Measurements from ENCODE around the gene SORD.
"Not testable (repeated sequence)": the region's sequence is repeated elsewhere in the genome, so short reads cannot be mapped to it uniquely, and the experiment has no call there.

DNA sequence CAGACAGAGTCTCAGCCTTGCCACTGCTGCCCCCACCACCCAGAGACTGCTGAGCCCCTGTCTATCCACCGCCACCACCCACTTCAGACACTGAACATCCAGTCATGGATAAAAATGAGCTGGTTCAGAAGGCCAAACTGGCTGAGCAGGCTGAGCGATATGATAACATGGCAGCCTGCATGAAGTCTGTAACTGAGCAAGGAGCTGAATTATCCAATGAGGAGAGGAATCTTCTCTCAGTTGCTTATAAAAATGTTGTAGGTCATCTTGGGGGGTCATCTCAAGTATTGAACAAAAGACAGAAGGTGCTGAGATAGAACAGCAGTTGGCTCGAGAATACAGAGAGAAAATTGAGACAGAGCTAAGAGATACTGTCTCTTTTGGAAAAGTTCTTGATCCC, 29.7 kb downstream of the SORD start:
- TF ChIP-seq MED1 (CRISPR knock-in tag; IDR thresholded peaks at IDR 0.05; ENCODE audit: borderline replicate concordance); JUNB (CRISPR knock-in tag; conservative IDR thresholded peaks at IDR 0.05); ZSCAN29 (IDR thresholded peaks at IDR 0.05); POLR2A (conservative IDR thresholded peaks at IDR 0.05); ETS2 (tag; IDR thresholded peaks at IDR 0.05; ENCODE audit: borderline replicate concordance, poor library complexity, severe bottlenecking); RAD21 (CRISPR knock-in tag; conservative IDR thresholded peaks at IDR 0.05 in 1 of 2, IDR thresholded peaks at IDR 0.05 in 1 of 2); JUND (IDR thresholded peaks at IDR 0.05; ENCODE audit: borderline replicate concordance, low read depth, low read length); JUND (tag; IDR thresholded peaks at IDR 0.05; ENCODE audit: borderline replicate concordance, low read depth, low read length): not testable (repeated sequence)
- TF ChIP-seq, protein P1, sequence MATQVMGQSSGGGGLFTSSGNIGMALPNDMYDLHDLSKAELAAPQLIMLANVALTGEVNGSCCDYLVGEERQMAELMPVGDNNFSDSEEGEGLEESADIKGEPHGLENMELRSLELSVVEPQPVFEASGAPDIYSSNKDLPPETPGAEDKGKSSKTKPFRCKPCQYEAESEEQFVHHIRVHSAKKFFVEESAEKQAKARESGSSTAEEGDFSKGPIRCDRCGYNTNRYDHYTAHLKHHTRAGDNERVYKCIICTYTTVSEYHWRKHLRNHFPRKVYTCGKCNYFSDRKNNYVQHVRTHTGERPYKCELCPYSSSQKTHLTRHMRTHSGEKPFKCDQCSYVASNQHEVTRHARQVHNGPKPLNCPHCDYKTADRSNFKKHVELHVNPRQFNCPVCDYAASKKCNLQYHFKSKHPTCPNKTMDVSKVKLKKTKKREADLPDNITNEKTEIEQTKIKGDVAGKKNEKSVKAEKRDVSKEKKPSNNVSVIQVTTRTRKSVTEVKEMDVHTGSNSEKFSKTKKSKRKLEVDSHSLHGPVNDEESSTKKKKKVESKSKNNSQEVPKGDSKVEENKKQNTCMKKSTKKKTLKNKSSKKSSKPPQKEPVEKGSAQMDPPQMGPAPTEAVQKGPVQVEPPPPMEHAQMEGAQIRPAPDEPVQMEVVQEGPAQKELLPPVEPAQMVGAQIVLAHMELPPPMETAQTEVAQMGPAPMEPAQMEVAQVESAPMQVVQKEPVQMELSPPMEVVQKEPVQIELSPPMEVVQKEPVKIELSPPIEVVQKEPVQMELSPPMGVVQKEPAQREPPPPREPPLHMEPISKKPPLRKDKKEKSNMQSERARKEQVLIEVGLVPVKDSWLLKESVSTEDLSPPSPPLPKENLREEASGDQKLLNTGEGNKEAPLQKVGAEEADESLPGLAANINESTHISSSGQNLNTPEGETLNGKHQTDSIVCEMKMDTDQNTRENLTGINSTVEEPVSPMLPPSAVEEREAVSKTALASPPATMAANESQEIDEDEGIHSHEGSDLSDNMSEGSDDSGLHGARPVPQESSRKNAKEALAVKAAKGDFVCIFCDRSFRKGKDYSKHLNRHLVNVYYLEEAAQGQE (IDR thresholded peaks at IDR 0.05; ENCODE audit: borderline replicate concordance) = not testable (repeated sequence)
- TF ChIP-seq, protein P1 (CRISPR knock-in tag; IDR thresholded peaks at IDR 0.05; ENCODE audit: low read depth) = not testable (repeated sequence)
- TF ChIP-seq, protein P2, sequence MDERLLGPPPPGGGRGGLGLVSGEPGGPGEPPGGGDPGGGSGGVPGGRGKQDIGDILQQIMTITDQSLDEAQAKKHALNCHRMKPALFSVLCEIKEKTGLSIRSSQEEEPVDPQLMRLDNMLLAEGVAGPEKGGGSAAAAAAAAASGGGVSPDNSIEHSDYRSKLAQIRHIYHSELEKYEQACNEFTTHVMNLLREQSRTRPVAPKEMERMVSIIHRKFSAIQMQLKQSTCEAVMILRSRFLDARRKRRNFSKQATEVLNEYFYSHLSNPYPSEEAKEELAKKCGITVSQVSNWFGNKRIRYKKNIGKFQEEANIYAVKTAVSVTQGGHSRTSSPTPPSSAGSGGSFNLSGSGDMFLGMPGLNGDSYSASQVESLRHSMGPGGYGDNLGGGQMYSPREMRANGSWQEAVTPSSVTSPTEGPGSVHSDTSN (CRISPR knock-in tag; IDR thresholded peaks at IDR 0.05; ENCODE audit: low read depth) = not testable (repeated sequence)
- TF ChIP-seq, protein P2 (tag; conservative IDR thresholded peaks at IDR 0.05; ENCODE audit: low read depth) = not testable (repeated sequence)
- TF ChIP-seq, protein P3, sequence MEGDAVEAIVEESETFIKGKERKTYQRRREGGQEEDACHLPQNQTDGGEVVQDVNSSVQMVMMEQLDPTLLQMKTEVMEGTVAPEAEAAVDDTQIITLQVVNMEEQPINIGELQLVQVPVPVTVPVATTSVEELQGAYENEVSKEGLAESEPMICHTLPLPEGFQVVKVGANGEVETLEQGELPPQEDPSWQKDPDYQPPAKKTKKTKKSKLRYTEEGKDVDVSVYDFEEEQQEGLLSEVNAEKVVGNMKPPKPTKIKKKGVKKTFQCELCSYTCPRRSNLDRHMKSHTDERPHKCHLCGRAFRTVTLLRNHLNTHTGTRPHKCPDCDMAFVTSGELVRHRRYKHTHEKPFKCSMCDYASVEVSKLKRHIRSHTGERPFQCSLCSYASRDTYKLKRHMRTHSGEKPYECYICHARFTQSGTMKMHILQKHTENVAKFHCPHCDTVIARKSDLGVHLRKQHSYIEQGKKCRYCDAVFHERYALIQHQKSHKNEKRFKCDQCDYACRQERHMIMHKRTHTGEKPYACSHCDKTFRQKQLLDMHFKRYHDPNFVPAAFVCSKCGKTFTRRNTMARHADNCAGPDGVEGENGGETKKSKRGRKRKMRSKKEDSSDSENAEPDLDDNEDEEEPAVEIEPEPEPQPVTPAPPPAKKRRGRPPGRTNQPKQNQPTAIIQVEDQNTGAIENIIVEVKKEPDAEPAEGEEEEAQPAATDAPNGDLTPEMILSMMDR (IDR thresholded peaks at IDR 0.05 in 2 of 3, conservative IDR thresholded peaks at IDR 0.05 in 1 of 3; ENCODE audit: insufficient read depth in 2 of 3, low read depth in 1 of 3, low read length in 3 of 3) = not testable (repeated sequence)
- TF ChIP-seq, protein P4, sequence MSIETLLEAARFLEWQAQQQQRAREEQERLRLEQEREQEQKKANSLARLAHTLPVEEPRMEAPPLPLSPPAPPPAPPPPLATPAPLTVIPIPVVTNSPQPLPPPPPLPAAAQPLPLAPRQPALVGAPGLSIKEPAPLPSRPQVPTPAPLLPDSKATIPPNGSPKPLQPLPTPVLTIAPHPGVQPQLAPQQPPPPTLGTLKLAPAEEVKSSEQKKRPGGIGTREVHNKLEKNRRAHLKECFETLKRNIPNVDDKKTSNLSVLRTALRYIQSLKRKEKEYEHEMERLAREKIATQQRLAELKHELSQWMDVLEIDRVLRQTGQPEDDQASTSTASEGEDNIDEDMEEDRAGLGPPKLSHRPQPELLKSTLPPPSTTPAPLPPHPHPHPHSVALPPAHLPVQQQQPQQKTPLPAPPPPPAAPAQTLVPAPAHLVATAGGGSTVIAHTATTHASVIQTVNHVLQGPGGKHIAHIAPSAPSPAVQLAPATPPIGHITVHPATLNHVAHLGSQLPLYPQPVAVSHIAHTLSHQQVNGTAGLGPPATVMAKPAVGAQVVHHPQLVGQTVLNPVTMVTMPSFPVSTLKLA (conservative IDR thresholded peaks at IDR 0.05) = not testable (repeated sequence)

Data from K562 (cell line).